ENCODE measurements around the gene LY6G5C. TPM values are rescaled to one million over a fixed set of nuclear protein-coding genes. Genes with fewer than 3 reads are reported as not detected.

The LY6G5C gene
- total and polyA plus RNA-seq, 2 of the 13 experiments (the other 11 are each of a cell fraction or from before 2014, with no cell fraction given), result 0.33 to 0.55 TPM

- TF ChIP-seq ZNF609 (CRISPR knock-in tag; IDR thresholded peaks at IDR 0.05; ENCODE audit: borderline replicate concordance) (0 out of 2 replicates have a peak, but pooled peaks have one; percentile 8), CHD2 (IDR thresholded peaks at IDR 0.05; ENCODE audit: low read depth, low read length) (peak; percentile 12; the same call in 1 of the 2 replicates), ZFY (CRISPR knock-in tag; IDR thresholded peaks at IDR 0.05) (peak; percentile 88), ZNF574 (CRISPR knock-in tag; IDR thresholded peaks at IDR 0.05) (peak; percentile 90), BHLHE40 (IDR thresholded peaks at IDR 0.05; ENCODE audit: low read length) (peak; percentile 15), SIN3A (IDR thresholded peaks at IDR 0.05; ENCODE audit: borderline replicate concordance, low read depth, low read length) (peak; percentile 81), ZBED4 (CRISPR knock-in tag; IDR thresholded peaks at IDR 0.05; ENCODE audit: borderline replicate concordance) (peak; percentile 29; the same call in 1 of the 2 replicates), KLF9 (CRISPR knock-in tag; IDR thresholded peaks at IDR 0.05; ENCODE audit: low read depth) (0 out of 2 replicates have a peak, but pooled peaks have one; percentile 58), ATF4 (CRISPR knock-in tag; IDR thresholded peaks at IDR 0.05) (0 out of 4 replicates have a peak, but pooled peaks of 1 of the 2 experiments have one; percentile 61), SPEN (CRISPR knock-in tag; IDR thresholded peaks at IDR 0.05; ENCODE audit: low read depth) (peak; percentile 26; the same call in 1 of the 2 replicates), TMF1 (CRISPR knock-in tag; IDR thresholded peaks at IDR 0.05; ENCODE audit: low read depth) (peak; percentile 93; the same call in 1 of the 2 replicates), ZNF660 (CRISPR knock-in tag; IDR thresholded peaks at IDR 0.05; ENCODE audit: borderline replicate concordance, low read depth) (0 out of 2 replicates have a peak, but pooled peaks have one; percentile 69), ZBTB7A (CRISPR knock-in tag; IDR thresholded peaks at IDR 0.05) (peak; percentile 94), SP5 (CRISPR knock-in tag; IDR thresholded peaks at IDR 0.05; ENCODE audit: borderline replicate concordance, low read depth) (peak; percentile 68), SUZ12 (IDR thresholded peaks at IDR 0.05; ENCODE audit: low read depth, low read length) (peak; percentile 92)
Measured at GRCh38 chr6:31665501-31666336, 15.1 kb downstream of the LY6G5C start, which contains the start of gene CSNK2B (continued).
